Activated CD4-positive, alpha-beta T cell treated with anti-CD3 and anti-CD28 coated beads, Interleukin-2, amount 50 U/mL, for 16 hours (primary cell): ENCODE data around the gene PATL1.
"Not testable (repeated sequence)": the region's sequence is repeated elsewhere in the genome, so short reads cannot be mapped to it uniquely, and the experiment has no call there.

Experiments
- DNase-seq: peaks from one replicate; pipeline ENCODE4 v3.0.0-alpha.2; 2020

Gene PATL1

GRCh38 chr11:59668950-59669610 lies at the start of gene PATL1:
PATL1 (minus strand) TSS chr11:59669037; CDS start chr11:59668895, 142 bp downstream.
- peak; percentile 99 for DNase-seq

GRCh38 chr11:59716051-59716450 lies 47.2 kb upstream of the PATL1 start:
- no peak for DNase-seq

GRCh38 chr11:59713745-59714144 lies 44.9 kb upstream of the PATL1 start, which contains the start of gene OR10V1:
OR10V1 (minus strand) TSS chr11:59713845; CDS start chr11:59713845, 0 bp downstream.
- DNase-seq = no peak

GRCh38 chr11:59710136-59710847 lies 41.5 kb upstream of the PATL1 start:
- DNase-seq = no peak

- no peak for DNase-seq
Observed at GRCh38 chr11:59708537-59708936, 39.7 kb upstream of the PATL1 start.

- no peak for DNase-seq
Observed at GRCh38 chr11:59707371-59707770, 38.5 kb upstream of the PATL1 start.

GRCh38 chr11:59706518-59707285 lies 37.9 kb upstream of the PATL1 start:
- DNase-seq = no peak

GRCh38 chr11:59705294-59705693 lies 36.5 kb upstream of the PATL1 start:
- no peak for DNase-seq

GRCh38 chr11:59703515-59703914 lies 34.7 kb upstream of the PATL1 start:
- not testable (repeated sequence) for DNase-seq

- not testable (repeated sequence) for DNase-seq
Observed at GRCh38 chr11:59700157-59700556, 31.3 kb upstream of the PATL1 start.

GRCh38 chr11:59698506-59698905 lies 29.7 kb upstream of the PATL1 start:
- DNase-seq = no peak

GRCh38 chr11:59692915-59693314 lies 24.1 kb upstream of the PATL1 start:
- no peak for DNase-seq

- no peak for DNase-seq
Observed at GRCh38 chr11:59691156-59691555, 22.3 kb upstream of the PATL1 start.

- DNase-seq = no peak
Observed at GRCh38 chr11:59689015-59689414, 20.2 kb upstream of the PATL1 start.

- DNase-seq = not testable (repeated sequence)
Observed at GRCh38 chr11:59681260-59681725, 12.5 kb upstream of the PATL1 start.

- DNase-seq = peak; percentile 61
Observed at GRCh38 chr11:59680287-59681154, 11.7 kb upstream of the PATL1 start.

GRCh38 chr11:59679347-59679746 lies 10.5 kb upstream of the PATL1 start:
- no peak for DNase-seq

- DNase-seq = no peak
Observed at GRCh38 chr11:59678813-59679165, 10.0 kb upstream of the PATL1 start.

- DNase-seq = no peak
Observed at GRCh38 chr11:59678118-59678812, 9.4 kb upstream of the PATL1 start.

GRCh38 chr11:59676205-59676604 lies 7.4 kb upstream of the PATL1 start:
- no peak for DNase-seq

- no peak for DNase-seq
Observed at GRCh38 chr11:59674291-59674690, 5.5 kb upstream of the PATL1 start.

GRCh38 chr11:59673291-59673690 lies 4.5 kb upstream of the PATL1 start:
- no peak for DNase-seq
